ENCODE measurements around the gene KLHL22.

- TF ChIP-seq CTCF (conservative IDR thresholded peaks at IDR 0.05 in 1 of 2, IDR thresholded peaks at IDR 0.05 in 1 of 2; ENCODE audit: low read depth in 1 of 2, low read length in 2 of 2) = no peak
- TF ChIP-seq EZH2 (IDR thresholded peaks at IDR 0.05; ENCODE audit: low read length, missing control alignments) = no peak
Measured at GRCh38 chr22:20530368-20531153, 35.0 kb upstream of the KLHL22 start.
